GM12874 (cell line): Measurements from ENCODE around the gene ACSS1.

Source experiments
- TF ChIP-seq, protein P1 (sequence below): IDR thresholded peaks from 2 replicates; pipeline ENCODE4 v1.5.1; 2011; ENCODE audit warnings: low read depth, mild to moderate bottlenecking, control low read depth, low read length, moderate library complexity; ENCODE audit not compliant: insufficient read depth

ACSS1 gene

DNA sequence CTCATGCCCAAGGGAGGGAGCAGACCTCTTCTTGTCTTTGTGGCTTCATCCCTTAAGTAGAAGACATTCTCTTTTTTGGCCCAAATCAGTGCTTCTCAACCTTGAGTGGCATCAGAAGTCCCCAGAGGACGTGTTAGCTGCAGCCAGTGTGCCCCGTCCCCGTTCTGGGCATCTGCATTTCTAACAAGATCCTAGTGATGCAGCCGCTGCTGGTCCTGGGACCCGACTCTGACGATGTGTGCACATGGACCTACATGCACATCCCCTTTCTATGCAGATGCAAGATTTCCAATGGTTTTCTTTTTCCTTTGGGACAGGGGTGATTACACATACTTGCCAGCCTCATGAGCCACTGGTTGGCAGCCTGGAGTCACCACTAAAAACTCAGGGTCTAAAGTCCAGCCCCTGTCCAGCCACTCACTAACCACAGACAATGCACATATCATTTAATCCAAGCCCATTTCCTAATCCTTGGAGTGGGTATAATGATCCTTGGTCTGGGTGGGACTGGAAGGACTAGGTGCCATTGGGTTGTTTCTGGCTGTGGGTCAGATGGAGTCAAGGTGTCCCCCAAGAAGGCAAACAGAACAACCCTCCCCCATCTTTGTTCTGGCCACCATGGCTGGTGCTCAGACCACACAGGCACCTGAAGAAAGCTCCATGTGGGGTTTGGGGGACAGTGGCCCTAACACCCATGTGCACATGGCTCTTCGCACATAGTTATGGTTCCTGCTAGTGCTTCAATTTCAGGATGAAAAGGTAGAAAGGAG is 6.4 kb downstream of the ACSS1 start:
- TF ChIP-seq, protein P1, sequence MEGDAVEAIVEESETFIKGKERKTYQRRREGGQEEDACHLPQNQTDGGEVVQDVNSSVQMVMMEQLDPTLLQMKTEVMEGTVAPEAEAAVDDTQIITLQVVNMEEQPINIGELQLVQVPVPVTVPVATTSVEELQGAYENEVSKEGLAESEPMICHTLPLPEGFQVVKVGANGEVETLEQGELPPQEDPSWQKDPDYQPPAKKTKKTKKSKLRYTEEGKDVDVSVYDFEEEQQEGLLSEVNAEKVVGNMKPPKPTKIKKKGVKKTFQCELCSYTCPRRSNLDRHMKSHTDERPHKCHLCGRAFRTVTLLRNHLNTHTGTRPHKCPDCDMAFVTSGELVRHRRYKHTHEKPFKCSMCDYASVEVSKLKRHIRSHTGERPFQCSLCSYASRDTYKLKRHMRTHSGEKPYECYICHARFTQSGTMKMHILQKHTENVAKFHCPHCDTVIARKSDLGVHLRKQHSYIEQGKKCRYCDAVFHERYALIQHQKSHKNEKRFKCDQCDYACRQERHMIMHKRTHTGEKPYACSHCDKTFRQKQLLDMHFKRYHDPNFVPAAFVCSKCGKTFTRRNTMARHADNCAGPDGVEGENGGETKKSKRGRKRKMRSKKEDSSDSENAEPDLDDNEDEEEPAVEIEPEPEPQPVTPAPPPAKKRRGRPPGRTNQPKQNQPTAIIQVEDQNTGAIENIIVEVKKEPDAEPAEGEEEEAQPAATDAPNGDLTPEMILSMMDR = no peak

DNA sequence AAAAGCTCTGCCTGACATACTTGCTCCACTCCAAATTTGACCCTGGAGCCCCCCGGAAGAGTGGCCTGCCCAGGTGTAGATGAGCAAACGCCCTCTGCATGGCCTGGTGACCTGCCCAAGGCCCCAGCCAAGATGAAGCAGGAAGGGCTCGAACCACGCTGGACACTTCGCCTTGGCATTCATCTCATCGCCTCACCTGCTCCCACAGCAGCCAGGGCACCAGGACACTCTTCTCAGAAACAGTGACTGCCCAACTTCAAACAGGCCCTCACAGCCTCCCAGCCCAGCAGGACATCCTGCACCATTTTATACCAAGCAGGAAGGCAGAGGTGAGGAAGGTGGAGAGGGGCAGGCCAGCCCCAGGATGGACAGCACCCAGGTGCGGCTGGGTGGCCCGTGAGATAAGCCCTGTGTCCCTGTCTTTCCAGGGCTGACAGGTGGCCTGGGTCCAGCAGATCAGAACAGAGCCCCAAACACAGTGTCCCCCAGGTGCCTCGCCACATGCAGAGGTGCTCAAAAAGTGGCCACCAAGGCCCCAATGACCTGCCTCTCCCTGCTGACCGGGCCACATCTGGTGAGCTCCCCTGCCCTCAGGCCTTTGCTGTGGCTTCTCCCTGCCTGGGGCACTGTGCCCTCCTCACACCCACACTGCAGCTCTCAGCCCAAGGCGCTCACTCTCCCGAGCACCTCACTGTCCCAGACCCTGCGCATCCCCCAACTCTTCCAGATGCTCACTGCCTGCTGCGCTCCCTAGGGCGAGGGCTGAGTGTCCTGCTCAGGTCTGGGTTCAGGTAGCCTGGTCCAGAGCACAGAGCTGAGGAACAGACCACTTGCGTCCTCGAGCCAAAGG is 7.2 kb downstream of the ACSS1 start:
- TF ChIP-seq, protein P1 = no peak

DNA sequence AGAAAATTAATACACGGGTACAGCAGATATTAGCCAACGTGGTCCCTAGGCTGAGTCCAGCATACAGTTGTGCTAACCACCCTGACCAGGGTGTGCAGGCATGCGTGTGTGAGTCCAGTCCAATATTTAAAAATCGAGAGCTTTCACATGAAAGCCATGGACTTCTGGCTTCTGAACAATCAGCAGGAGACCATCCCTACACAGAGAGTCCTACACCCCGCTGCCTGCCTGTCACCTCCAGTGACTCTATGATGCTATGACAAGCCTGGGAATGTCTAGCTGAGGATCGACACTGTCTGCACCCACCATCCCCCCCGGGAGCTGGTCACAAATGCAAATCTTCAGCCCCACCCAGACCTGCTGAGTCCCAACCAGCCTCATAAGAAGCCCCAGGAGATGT is 7.9 kb downstream of the ACSS1 start:
- TF ChIP-seq, protein P1 = no peak

DNA sequence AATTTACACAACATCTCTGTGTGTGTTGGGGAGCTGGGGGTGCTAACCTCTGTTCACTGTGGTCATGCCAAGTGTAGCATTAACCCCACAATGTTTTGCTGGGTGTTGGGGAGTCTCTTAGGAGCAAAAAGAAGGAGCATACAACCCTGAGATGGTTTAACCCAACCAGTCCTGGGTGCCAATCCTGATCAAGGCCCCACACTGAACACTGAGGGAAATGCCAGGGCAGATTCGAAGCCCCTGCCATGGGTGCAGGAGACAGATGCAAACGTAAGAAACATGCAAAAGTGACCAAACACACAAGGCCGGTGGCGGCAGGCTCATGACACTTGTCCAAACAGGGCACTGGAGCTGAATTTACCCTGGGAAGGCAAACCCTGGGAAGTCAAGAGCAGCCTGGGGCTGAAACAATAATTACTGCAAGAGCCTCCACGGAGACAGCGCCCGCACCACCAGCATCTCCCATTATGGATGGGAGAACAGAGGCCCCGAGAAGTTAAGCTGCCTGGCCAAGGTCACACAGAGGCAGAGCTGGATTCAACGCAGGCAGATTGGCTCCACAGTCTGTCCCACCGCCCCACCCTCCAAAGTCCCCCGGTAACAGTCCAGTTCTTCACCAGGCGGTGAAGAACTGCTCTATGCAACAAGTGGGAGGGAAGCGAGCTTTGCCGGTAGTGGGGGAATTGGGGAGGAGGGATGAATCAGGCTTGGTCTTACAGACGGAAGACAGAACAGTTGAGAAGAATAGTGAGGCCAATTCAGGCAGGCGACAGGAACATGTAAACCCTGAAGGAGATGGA is 8.5 kb downstream of the ACSS1 start:
- TF ChIP-seq, protein P1 = no peak

DNA sequence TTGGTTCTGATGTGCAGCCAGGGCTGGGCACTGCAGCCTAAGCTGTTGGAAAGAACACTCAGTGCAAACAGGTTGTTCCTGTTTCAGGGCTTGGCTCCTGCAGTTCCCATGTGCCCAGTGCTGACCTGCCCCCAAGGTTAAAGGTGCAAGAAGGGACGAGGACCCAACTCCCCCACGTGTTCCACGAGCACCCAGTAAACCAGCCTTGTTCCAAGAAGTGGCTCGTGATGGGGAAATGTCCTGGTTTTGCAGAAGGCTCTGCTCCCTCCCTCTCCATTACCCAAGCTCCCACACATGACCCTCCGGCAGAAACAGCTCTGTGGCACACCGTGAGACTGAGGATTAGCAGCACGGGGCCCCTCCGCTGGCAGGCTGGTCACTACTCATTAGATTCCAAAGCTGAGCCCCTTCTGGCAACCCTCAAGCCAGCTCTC is 9.4 kb downstream of the ACSS1 start:
- TF ChIP-seq, protein P1 = no peak

DNA sequence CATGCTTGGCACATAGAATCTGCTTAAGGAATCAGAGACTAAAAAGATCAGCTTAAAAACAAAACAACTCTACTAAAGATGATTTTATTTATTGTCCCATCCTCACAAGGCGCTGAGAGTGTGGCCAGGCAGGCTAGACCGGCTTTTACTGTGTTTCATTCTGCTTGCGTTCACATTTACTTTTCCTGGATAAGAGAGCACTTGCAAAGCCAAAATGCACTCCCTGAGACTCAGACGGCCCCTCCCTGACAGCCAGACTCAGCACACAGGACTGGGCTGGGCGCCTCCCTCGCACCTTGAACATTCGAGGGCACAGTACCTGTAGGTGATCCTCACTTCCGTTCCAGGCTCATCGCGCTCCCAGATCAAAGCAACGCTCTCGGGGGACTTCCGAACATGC is 10.2 kb downstream of the ACSS1 start:
- TF ChIP-seq, protein P1 = no peak
